Left renal pelvis (tissue), 4 donors: ENCODE data around the gene EFCC1. TPM values are rescaled to one million over a fixed set of nuclear protein-coding genes. Genes with fewer than 3 reads are reported as not detected.
"Not testable (repeated sequence)": the region's sequence is repeated elsewhere in the genome, so short reads cannot be mapped to it uniquely, and the experiment has no call there.

Experiments used
- DNase-seq, 4 donors: peaks; one replicate each; pipeline ENCODE4 v3.0.0-alpha.2; 2013; ENCODE audit warnings: low read depth in 4 of 4, low spot score in 3 of 4
- polyA plus RNA-seq, 4 donors: library from polyadenylated mRNA; unstranded; fragments of 120-200 nt; gene quantifications; one replicate each; pipeline ENCODE4 v1.2.1, GENCODE V29; 2013; ENCODE audit not compliant: insufficient read length in 4 of 4

Gene EFCC1
- polyA plus RNA-seq, 4 donors = 1.1 to 2.9 (median 2.3) TPM

- no peak for DNase-seq
Observed at GRCh38 chr3:129051871-129052340, 50.8 kb downstream of the EFCC1 start.

- DNase-seq = no peak
Observed at GRCh38 chr3:129052675-129053074, 51.6 kb downstream of the EFCC1 start.

GRCh38 chr3:129054605-129055104 is 53.6 kb downstream of the EFCC1 start:
- no peak for DNase-seq

GRCh38 chr3:129056451-129057173 is 55.5 kb downstream of the EFCC1 start:
- no peak for DNase-seq

- no peak for DNase-seq
Observed at GRCh38 chr3:129057249-129057648, 56.1 kb downstream of the EFCC1 start.

- DNase-seq = no peak
Observed at GRCh38 chr3:129058441-129059200, 57.5 kb downstream of the EFCC1 start.

GRCh38 chr3:129059311-129059958 is 58.3 kb downstream of the EFCC1 start:
- DNase-seq = no peak

- no peak for DNase-seq
Observed at GRCh38 chr3:129060276-129061022, 59.3 kb downstream of the EFCC1 start, which contains the start of gene GP9. TSS of gene GP9 (plus strand) at chr3:129060779. CDS start at chr3:129061740, 961 bp downstream.

- DNase-seq = no peak
Observed at GRCh38 chr3:129061023-129061887, 60.2 kb downstream of the EFCC1 start.

GRCh38 chr3:129061888-129062834 is 61.1 kb downstream of the EFCC1 start:
- DNase-seq = no peak

GRCh38 chr3:129063091-129063640 is 62.1 kb downstream of the EFCC1 start:
- no peak for DNase-seq

- no peak for DNase-seq
Observed at GRCh38 chr3:129063841-129064482, 62.9 kb downstream of the EFCC1 start.

- no peak for DNase-seq
Observed at GRCh38 chr3:129065016-129065719, 64.1 kb downstream of the EFCC1 start.

GRCh38 chr3:129065720-129066073 is 64.6 kb downstream of the EFCC1 start:
- no peak for DNase-seq

- DNase-seq = not testable (repeated sequence)
Observed at GRCh38 chr3:129067719-129068118, 66.6 kb downstream of the EFCC1 start.

- DNase-seq = no peak
Observed at GRCh38 chr3:129068291-129068886, 67.3 kb downstream of the EFCC1 start.
